ENCODE results near the gene TTC13.
"Not testable (repeated sequence)": the region's sequence is repeated elsewhere in the genome, so short reads cannot be mapped to it uniquely, and the experiment has no call there.

The TTC13 gene

DNA sequence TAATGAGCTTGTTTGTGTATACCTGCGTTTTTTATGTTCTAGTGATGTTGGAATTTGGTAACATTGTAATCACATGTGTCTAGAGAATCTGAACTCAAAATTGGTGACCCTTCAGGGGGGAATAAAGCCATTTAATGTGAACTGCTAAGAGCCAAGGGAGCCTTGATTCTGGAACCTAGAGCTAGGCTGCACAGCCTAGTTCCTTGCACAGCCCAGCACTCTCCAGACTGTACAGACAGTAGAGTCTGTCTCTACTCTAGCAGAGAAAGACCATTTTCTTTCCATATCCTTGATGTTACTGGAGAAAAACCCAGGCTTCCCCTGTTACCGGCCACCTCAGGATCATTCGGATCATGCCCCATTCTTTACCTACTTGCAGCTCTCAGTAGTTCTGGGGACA is 8.8 kb upstream of the TTC13 start:
- TF ChIP-seq, protein P1, sequence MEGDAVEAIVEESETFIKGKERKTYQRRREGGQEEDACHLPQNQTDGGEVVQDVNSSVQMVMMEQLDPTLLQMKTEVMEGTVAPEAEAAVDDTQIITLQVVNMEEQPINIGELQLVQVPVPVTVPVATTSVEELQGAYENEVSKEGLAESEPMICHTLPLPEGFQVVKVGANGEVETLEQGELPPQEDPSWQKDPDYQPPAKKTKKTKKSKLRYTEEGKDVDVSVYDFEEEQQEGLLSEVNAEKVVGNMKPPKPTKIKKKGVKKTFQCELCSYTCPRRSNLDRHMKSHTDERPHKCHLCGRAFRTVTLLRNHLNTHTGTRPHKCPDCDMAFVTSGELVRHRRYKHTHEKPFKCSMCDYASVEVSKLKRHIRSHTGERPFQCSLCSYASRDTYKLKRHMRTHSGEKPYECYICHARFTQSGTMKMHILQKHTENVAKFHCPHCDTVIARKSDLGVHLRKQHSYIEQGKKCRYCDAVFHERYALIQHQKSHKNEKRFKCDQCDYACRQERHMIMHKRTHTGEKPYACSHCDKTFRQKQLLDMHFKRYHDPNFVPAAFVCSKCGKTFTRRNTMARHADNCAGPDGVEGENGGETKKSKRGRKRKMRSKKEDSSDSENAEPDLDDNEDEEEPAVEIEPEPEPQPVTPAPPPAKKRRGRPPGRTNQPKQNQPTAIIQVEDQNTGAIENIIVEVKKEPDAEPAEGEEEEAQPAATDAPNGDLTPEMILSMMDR (IDR thresholded peaks at IDR 0.05; ENCODE audit: low read depth, low read length, missing control alignments) = no peak

DNA sequence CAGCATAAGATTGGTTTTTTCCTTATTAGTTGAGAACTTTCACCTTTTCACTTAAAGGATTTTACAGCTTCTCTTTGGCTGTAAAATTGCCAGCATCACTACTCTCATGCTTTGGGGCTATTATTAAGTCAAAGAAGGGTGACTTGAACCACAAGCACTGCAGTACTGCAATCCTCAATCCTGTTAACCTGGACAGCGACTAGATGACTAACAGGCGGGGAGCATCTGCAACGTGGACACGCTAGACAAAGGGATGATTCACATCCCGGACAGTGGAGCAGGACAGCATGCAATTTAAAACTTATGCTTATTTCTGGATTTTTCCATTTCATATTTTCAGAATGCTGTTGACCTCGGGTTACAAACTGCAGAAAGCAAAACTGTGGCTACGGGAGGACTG is 8.3 kb upstream of the TTC13 start:
- Histone ChIP-seq H3K36me3 (replicated peaks) (peaks cover 6% of the 10 kb centered on the region), H3K27ac (peak overlapping the region; percentile 28), H3K4me3 (ENCODE audit: low read depth, low read length) (no peak overlapping the region), H3K27me3 (replicated peaks) (no peaks in the 10 kb centered on the region)
- DNase-seq = peak; percentile 83
- in situ Hi-C loops (cut with HindIII; ENCODE audit: low pct_ligation_motif_present, low sequenced_read_pairs) = no loop called here
- TF ChIP-seq, protein P1 (IDR thresholded peaks at IDR 0.05; ENCODE audit: low read depth, low read length, missing control alignments) = no peak

More for the DNA sequence above, 8.8 kb upstream of the TTC13 start:
- Histone ChIP-seq H3K27ac (peak overlapping the region; percentile 28), H3K27me3 (replicated peaks) (no peaks in the 10 kb centered on the region), H3K4me3 (ENCODE audit: low read depth, low read length) (no peak overlapping the region), H3K36me3 (replicated peaks) (peaks cover 9% of the 10 kb centered on the region)
- DNase-seq = no peak
- in situ Hi-C loops (cut with HindIII; ENCODE audit: low pct_ligation_motif_present, low sequenced_read_pairs) = no loop called here

DNA sequence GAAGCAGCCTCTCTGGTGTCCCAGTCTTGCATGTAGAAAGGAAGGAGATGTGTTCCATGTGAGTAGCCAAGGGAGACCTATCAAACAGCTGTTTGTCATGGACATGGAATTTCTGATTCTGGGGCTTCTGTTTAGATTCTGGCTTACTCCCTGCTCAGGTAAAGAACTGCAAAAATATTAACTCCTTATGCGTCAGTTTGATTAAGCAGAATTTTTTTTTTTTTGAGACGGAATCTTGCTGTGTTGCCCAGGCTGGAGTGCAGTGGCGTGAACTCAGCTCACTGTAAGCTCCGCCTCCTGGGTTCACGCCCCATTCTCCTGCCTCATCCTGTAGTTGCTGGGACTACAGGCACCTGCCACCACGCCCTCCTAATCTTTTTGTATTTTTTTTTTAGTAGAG is 7.0 kb upstream of the TTC13 start:
- no peaks in the 10 kb centered on the region for H3K36me3 ChIP-seq (replicated peaks)
- H3K27ac ChIP-seq = no peak overlapping the region
- TF ChIP-seq, protein P1 (IDR thresholded peaks at IDR 0.05; ENCODE audit: low read depth, low read length, missing control alignments) = no peak
- no peak overlapping the region for H3K4me3 ChIP-seq (ENCODE audit: low read depth, low read length)
- no peak for DNase-seq
- in situ Hi-C loops (cut with HindIII; ENCODE audit: low pct_ligation_motif_present, low sequenced_read_pairs) = no loop called here
- H3K27me3 ChIP-seq (replicated peaks) = no peaks in the 10 kb centered on the region

DNA sequence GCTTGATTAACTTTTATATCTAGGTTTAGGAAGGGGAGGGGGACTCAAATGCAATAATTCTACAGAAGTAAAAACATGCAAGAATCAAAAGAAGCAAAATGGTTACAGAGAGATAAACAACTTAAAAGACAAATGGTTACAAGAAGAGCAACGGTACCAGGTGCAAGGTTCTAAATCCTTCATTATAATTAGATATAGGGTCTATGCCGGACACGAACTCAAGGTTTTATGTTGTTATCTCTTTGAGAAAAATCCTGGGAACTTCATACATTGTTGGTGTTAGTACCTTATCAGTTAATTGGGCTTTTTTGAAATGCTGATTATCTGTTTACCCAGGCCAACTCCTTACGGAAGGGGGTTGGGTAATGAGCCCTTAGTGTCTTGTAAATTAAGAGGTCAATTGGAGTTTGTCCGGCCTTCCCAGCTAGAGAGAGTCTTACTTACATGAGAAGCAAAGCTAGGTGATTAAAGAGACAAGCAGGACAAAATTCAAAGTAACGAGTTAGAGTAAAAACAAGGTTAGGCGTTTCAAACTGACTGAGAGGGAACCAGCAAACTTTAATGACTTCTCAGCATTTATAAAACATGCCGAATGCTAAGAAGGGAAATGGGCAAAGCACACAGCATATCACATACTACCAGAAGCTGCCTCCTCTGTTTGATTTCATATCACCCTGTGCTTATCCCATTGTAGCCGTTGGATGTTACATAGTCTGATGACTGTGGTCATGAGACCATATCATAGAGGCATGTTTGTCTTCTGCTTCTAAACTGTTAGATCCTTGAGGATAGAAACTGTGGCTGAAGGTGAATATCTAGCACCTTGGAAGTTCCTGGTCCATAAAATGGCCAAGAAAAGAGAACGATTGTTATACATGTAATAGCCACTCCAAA is 6.2 kb upstream of the TTC13 start:
- H3K4me3 ChIP-seq (ENCODE audit: low read depth, low read length); DNase-seq; in situ Hi-C loops (cut with HindIII; ENCODE audit: low pct_ligation_motif_present, low sequenced_read_pairs); H3K27me3 ChIP-seq (replicated peaks); H3K27ac ChIP-seq; H3K36me3 ChIP-seq (replicated peaks): not testable (repeated sequence)

DNA sequence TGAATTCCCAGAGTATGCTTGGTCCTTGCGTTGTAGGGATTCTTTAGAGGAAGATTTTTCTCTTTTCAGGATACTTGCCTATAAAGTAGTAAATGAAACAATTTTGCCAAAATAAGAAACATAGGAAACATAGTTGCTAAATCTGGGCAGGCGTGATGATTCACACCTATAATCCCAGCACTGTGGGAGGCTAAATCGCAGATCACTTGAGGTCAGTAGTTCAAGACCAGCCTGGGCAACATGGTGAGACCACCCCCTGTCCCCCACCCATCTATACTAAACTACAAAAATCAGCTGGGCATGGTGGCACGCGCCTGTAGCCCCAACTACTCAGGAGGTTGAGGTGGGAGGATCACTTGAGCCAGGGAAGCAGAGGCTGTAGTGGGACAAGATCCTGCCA is 5.2 kb upstream of the TTC13 start:
- no peak overlapping the region for H3K4me3 ChIP-seq (ENCODE audit: low read depth, low read length)
- H3K27me3 ChIP-seq (replicated peaks) = no peaks in the 10 kb centered on the region
- no peak overlapping the region for H3K27ac ChIP-seq
- no peaks in the 10 kb centered on the region for H3K36me3 ChIP-seq (replicated peaks)
- in situ Hi-C loops (cut with HindIII; ENCODE audit: low pct_ligation_motif_present, low sequenced_read_pairs) = no loop called here
- TF ChIP-seq, protein P1 (IDR thresholded peaks at IDR 0.05; ENCODE audit: low read depth, low read length, missing control alignments) = no peak
- no peak for DNase-seq

DNA sequence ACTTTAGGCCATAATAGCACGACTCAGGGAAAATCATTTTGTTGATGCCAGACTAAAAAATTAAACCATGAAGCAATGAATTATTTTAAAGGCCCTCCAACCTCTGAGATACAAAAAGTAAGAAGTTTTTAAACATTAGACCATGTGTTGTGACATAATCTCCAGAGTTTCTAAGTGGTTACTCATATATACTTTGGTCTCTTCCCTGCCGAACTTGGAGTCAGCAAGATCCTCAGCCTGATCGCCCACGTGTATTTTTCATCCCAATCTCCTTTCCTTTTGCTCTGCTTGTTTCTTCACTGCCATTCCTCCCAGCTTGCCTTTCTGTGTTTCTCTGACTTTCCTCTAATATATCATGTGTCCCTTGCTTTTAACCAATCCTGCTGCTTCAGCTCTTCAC is 4.0 kb upstream of the TTC13 start:
- DNase-seq = peak; percentile 20
- H3K4me3 ChIP-seq (ENCODE audit: low read depth, low read length) = no peak overlapping the region
- H3K27me3 ChIP-seq (replicated peaks) = no peaks in the 10 kb centered on the region
- TF ChIP-seq, protein P1 (IDR thresholded peaks at IDR 0.05; ENCODE audit: low read depth, low read length, missing control alignments) = no peak
- H3K36me3 ChIP-seq (replicated peaks) = no peaks in the 10 kb centered on the region
- no peak overlapping the region for H3K27ac ChIP-seq
- in situ Hi-C loops (cut with HindIII; ENCODE audit: low pct_ligation_motif_present, low sequenced_read_pairs) = no loop called here

All from brain microvascular endothelial cell (primary cell).